ENCODE results near the gene P4HA2. TPM values are rescaled to one million over a fixed set of nuclear protein-coding genes. Genes with fewer than 3 reads are reported as not detected.

Gene P4HA2
- total RNA-seq: 10 to 100 TPM; 53.7 to 79.6 TPM

GRCh38 chr5:132227485-132228240 lies at the start of gene P4HA2:
Gene P4HA2 (minus strand): TSS chr5:132227853. CDS start chr5:132218626, 9,227 bp downstream.
- Histone ChIP-seq H3K9ac (ENCODE audit: low read depth in 2 of 2, low read length in 2 of 2) (peak within 1 kb of the TSS; percentile 81 to 93), H3K27ac (peak within 1 kb of the TSS; percentile 81), H3K9me3 (no peaks in the 10 kb centered on the region), H3K36me3 (no peaks in the 10 kb centered on the region), H3K4me1 (no peaks in the 10 kb centered on the region), H3K27me3 (no peaks in the 10 kb centered on the region), H3K4me3 (peak within 1 kb of the TSS; percentile 54)
- peak; percentile 91 for DNase-seq
- no peak for TF ChIP-seq CTCF (IDR thresholded peaks at IDR 0.05)
- intact Hi-C loops (cut with DNase I): no loop called here

- DNase-seq: no peak
- peak overlapping the region; percentile 60 for H3K27ac ChIP-seq
- no peak overlapping the region for H3K4me3 ChIP-seq
- no peaks in the 10 kb centered on the region for H3K36me3 ChIP-seq
- H3K9ac ChIP-seq (ENCODE audit: low read depth in 2 of 2, low read length in 2 of 2): peak overlapping the region in 1 of 2 donors; percentile 16
- intact Hi-C loops (cut with DNase I): loop anchor here (10.0 kb wide), 1 partner anchor 98 kb away; no protein-coding TSS in a partner anchor
- no peaks in the 10 kb centered on the region for H3K27me3 ChIP-seq
- no peaks in the 10 kb centered on the region for H3K9me3 ChIP-seq
- H3K4me1 ChIP-seq: peaks cover 14% of the 10 kb centered on the region
- no peak for TF ChIP-seq CTCF (IDR thresholded peaks at IDR 0.05)
These were observed 49.6 kb upstream of the P4HA2 start for GRCh38 chr5:132277256-132277655.

- H3K9ac ChIP-seq (ENCODE audit: low read depth in 2 of 2, low read length in 2 of 2): no peak overlapping the region
- no peaks in the 10 kb centered on the region for H3K27me3 ChIP-seq
- H3K27ac ChIP-seq: no peak overlapping the region
- no peak for DNase-seq
- intact Hi-C loops (cut with DNase I): loop anchor here (10.0 kb wide), 1 partner anchor 99 kb away; no protein-coding TSS in a partner anchor
- H3K4me3 ChIP-seq: no peak overlapping the region
- TF ChIP-seq CTCF (IDR thresholded peaks at IDR 0.05): no peak
- H3K4me1 ChIP-seq: peaks cover 14% of the 10 kb centered on the region
- no peaks in the 10 kb centered on the region for H3K9me3 ChIP-seq
- H3K36me3 ChIP-seq: no peaks in the 10 kb centered on the region
These were observed 47.9 kb upstream of the P4HA2 start for GRCh38 chr5:132275367-132276220.

- no peak overlapping the region for H3K27ac ChIP-seq
- peaks cover 14% of the 10 kb centered on the region for H3K4me1 ChIP-seq
- peak; percentile 71 for DNase-seq
- TF ChIP-seq CTCF (IDR thresholded peaks at IDR 0.05): no peak
- no peak overlapping the region for H3K4me3 ChIP-seq
- intact Hi-C loops (cut with DNase I): loop anchor here (10.0 kb wide), 1 partner anchor 101 kb away; no protein-coding TSS in a partner anchor
- no peaks in the 10 kb centered on the region for H3K36me3 ChIP-seq
- peak overlapping the region; percentile 8 to 49 for H3K9ac ChIP-seq (ENCODE audit: low read depth in 2 of 2, low read length in 2 of 2)
- H3K27me3 ChIP-seq: no peaks in the 10 kb centered on the region
- no peaks in the 10 kb centered on the region for H3K9me3 ChIP-seq
These were observed 46.6 kb upstream of the P4HA2 start for GRCh38 chr5:132274050-132274792.

- no peak overlapping the region for H3K4me3 ChIP-seq
- no peak for TF ChIP-seq CTCF (IDR thresholded peaks at IDR 0.05)
These were observed 46.0 kb upstream of the P4HA2 start for GRCh38 chr5:132273631-132274030.

More at GRCh38 chr5:132273631-132274030, 46.0 kb upstream of the P4HA2 start:
- Histone ChIP-seq H3K27me3 (no peaks in the 10 kb centered on the region), H3K9me3 (no peaks in the 10 kb centered on the region), H3K27ac (no peak overlapping the region), H3K36me3 (no peaks in the 10 kb centered on the region), H3K9ac (ENCODE audit: low read depth in 2 of 2, low read length in 2 of 2) (peak overlapping the region; percentile 8 to 73), H3K4me1 (peaks cover 13% of the 10 kb centered on the region)
- intact Hi-C loops (cut with DNase I): loop anchor here (10.0 kb wide), 1 partner anchor 101 kb away; no protein-coding TSS in a partner anchor
- no peak for DNase-seq

Data from colonic mucosa (tissue), 4 donors.